H1 (cell line): ENCODE results near the gene TFB1M. TPM values are rescaled to one million over a fixed set of nuclear protein-coding genes. Genes with fewer than 3 reads are reported as not detected.

Source experiments
- BACH1 ChIP-seq: IDR thresholded peaks from 2 replicates; pipeline ENCODE4 v1.6.1; 2012; ENCODE audit warnings: low read length, improper control_type of control experiment
- CHD2 ChIP-seq: IDR thresholded peaks from 2 replicates; pipeline ENCODE4 v1.6.1; 2012; ENCODE audit warnings: low read length, improper control_type of control experiment
- CTCF ChIP-seq, 3 experiments: IDR thresholded peaks; 1 replicate in 2 of 3; 2 replicates in 1 of 3; pipeline versions ENCODE4 v1.5.1 to v1.6.1; 2011; ENCODE audit warnings: low read length in 3 of 3, mild to moderate bottlenecking in 3 of 3, inconsistent platforms in 2 of 3, low read depth in 1 of 3, moderate library complexity in 1 of 3; ENCODE audit not compliant: insufficient read depth in 1 of 3; ENCODE audit errors: control extremely low read depth in 1 of 3
- EGR1 ChIP-seq: IDR thresholded peaks from 2 replicates; pipeline ENCODE4 v1.6.1; 2011; ENCODE audit warnings: low read depth, low read length, borderline replicate concordance
- KDM1A ChIP-seq: fragments of 200-600, 300-600 bp; sonication (generic); IDR thresholded peaks from 2 replicates; pipeline ENCODE4 v1.7.1; 2016; ENCODE audit warnings: mild to moderate bottlenecking, low read length, borderline replicate concordance
- TCF12 ChIP-seq: IDR thresholded peaks from 2 replicates; pipeline ENCODE4 v1.6.1; 2011; ENCODE audit warnings: low read depth, mild to moderate bottlenecking, low read length
- polyA plus RNA-seq, 7 experiments: library from polyadenylated mRNA; depleted of rRNA in 3 of 7; stranded (reverse) in 5 of 7; unstranded in 2 of 7; fragments of >200 nt in 5 of 7; fragments of 200-250 nt in 2 of 7; gene quantifications; 1 replicate in 5 of 7; 2 replicates in 1 of 7; 4 replicates in 1 of 7; pipeline versions ENCODE4 v1.2.1 to v1.2.3, GENCODE V29; 2011 to 2013; ENCODE audit warnings: missing spikeins in 2 of 7, mixed read lengths in 2 of 7
- total RNA-seq: library from RNA; stranded (reverse); fragmentation: NEBNext Ultra II Directional; extraction: Animal tissue kit (Norgen Biotek cat#: 25700); gene quantifications from 2 replicates; pipeline ENCODE4 v1.2.1, GENCODE V29; 2021
- TF ChIP-seq, protein P1 (sequence below): IDR thresholded peaks from 2 replicates; pipeline ENCODE4 v1.6.1; 2012; ENCODE audit warnings: inconsistent platforms

TFB1M gene
- total and polyA plus RNA-seq, 2 of the 8 experiments (the other 6 are each of a cell fraction or from before 2014, with no cell fraction given), result 28.2 to 49.4 TPM

DNA sequence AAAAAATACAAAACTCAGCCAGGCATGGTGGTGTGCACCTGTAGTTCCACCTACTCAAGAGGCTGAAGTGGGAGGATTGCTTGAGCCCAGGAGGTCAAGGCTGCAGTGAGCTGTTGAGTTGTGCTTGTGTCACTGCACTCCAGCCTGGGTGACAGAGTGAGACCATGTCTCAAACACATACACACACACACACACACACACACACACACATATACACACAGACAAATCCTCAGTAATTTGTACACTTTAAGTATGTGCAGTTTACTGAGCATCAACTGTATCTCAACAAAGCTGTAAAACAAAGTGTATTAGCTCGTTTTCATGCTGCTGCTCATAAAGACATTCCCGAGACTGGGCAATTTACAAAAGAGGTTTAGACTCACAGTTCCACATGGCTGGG lies 7.3 kb downstream of the TFB1M start (continued):
- TF ChIP-seq CTCF (IDR thresholded peaks at IDR 0.05; ENCODE audit: control extremely low read depth in 1 of 3, insufficient read depth in 1 of 3, low read depth in 1 of 3, low read length in 3 of 3) (no peak), EGR1 (no peak), BACH1 (no peak), TCF12 (no peak), KDM1A (no peak), CHD2 (no peak)
- TF ChIP-seq, protein P1, sequence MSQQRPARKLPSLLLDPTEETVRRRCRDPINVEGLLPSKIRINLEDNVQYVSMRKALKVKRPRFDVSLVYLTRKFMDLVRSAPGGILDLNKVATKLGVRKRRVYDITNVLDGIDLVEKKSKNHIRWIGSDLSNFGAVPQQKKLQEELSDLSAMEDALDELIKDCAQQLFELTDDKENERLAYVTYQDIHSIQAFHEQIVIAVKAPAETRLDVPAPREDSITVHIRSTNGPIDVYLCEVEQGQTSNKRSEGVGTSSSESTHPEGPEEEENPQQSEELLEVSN, result no peak
